Prostate gland (tissue), 2 donors: ENCODE measurements around the gene SCLT1.

Experiments used
- CTCF ChIP-seq, 4 experiments: fragments of 200-600 bp in 2 of 4; fragments of 450-650 bp in 2 of 4; sonication (generic) in 2 of 4; IDR thresholded peaks; 1 replicate in 3 of 4; 2 replicates in 1 of 4; pipeline ENCODE4 v1.5.1; 2016 to 2019; ENCODE audit warnings: antibody characterized with exemption in 4 of 4, mild to moderate bottlenecking in 2 of 4, moderate library complexity in 2 of 4
- POLR2A ChIP-seq: fragments of 450-650 bp; IDR thresholded peaks from one replicate; pipeline ENCODE4 v1.6.1; 2016; ENCODE audit warnings: antibody characterized with exemption, mild to moderate bottlenecking

- TF ChIP-seq CTCF (IDR thresholded peaks at IDR 0.05), result no peak
- TF ChIP-seq POLR2A, result no peak
These were observed 107.3 kb downstream of the SCLT1 start for GRCh38 chr4:128986019-128986418.
